HepG2 (cell line): ENCODE data around the gene SAMM50. TPM values are rescaled to one million over a fixed set of nuclear protein-coding genes. Genes with fewer than 3 reads are reported as not detected.
A peak's percentile ranks its signal among the peaks of the same experiment; 100 is the strongest.

Experiments
- ATAC-seq: fragments of 200-7000 bp; cut with Tn5 transposase; 3 replicates; pipeline ENCODE4 v1.9.1; 2020; ENCODE audit warnings: mild to moderate bottlenecking, moderate library complexity
- BruUV-seq: library from RNA; stranded (reverse); fragments of 400-500 nt; replicated peaks from 2 replicates; lab custom pipeline; 2021; lab: Mats Ljungman, UMichigan
- CTCF ChIA-PET: fragments of 300-600 bp; formaldehyde crosslinking; extraction: SDS; loops from one replicate; lab custom pipeline; 2021; ENCODE audit warnings: low total read pairs, inconsistent platforms, low intra/inter-chr PET ratio; lab: Yijun Ruan, JAX
- POLR2A ChIA-PET: fragments of 350-600 bp; sonication (Branson Sonifier 250); formaldehyde crosslinking; loops from one replicate; lab custom pipeline; 2020; ENCODE audit warnings: antibody characterized with exemption, inconsistent platforms; lab: Yijun Ruan, JAX
- DNase-seq: peaks from one replicate; pipeline ENCODE4 v3.0.0-alpha.2; 2015; ENCODE audit warnings: low spot score
- FAIRE-seq: peaks from 3 replicates; lab custom pipeline; 2011; peaks lifted over from hg19 to GRCh38; lab: Jason Lieb, UNC
- H2AFZ ChIP-seq: one replicate; pipeline ENCODE4 v1.6.1; 2011; ENCODE audit warnings: low read length, inconsistent platforms
- H3K27ac ChIP-seq: fragments of 300-600 bp; 3 replicates; pipeline ENCODE4 v1.8.0; 2011; ENCODE audit warnings: mixed run types, mild to moderate bottlenecking, mixed read lengths, low read length, inconsistent platforms; ENCODE audit not compliant: insufficient read depth; ENCODE audit errors: extremely low read length
- H3K27me3 ChIP-seq, 2 experiments: fragments of 200-600 bp in 1 of 2; 2 replicates in 1 of 2; 3 replicates in 1 of 2; pipeline versions ENCODE4 v1.6.0 to v1.8.0; 2011; ENCODE audit warnings: low read length in 2 of 2, mild to moderate bottlenecking in 2 of 2, moderate library complexity in 2 of 2, inconsistent platforms in 1 of 2; ENCODE audit not compliant: insufficient read depth in 2 of 2, control insufficient read depth in 1 of 2
- H3K36me3 ChIP-seq, 2 experiments: fragments of 200-600 bp in 1 of 2; replicated peaks in 1 of 2; 2 replicates in 1 of 2; 3 replicates in 1 of 2; pipeline versions ENCODE4 v1.5.1 to v1.8.0; 2011; ENCODE audit warnings: low read length in 2 of 2, inconsistent platforms in 1 of 2; ENCODE audit not compliant: insufficient read depth in 2 of 2, control insufficient read depth in 1 of 2
- H3K4me1 ChIP-seq: 2 replicates; pipeline ENCODE4 v1.5.1; 2012; ENCODE audit warnings: low read length, inconsistent platforms; ENCODE audit not compliant: insufficient read depth
- H3K4me2 ChIP-seq: 2 replicates; pipeline ENCODE4 v1.6.0; 2011; ENCODE audit warnings: low read depth, low read length, inconsistent platforms
- H3K4me3 ChIP-seq, 3 experiments: fragments of 200-600 bp in 1 of 3; sonication (generic), shearing (Covaris generic) in 1 of 3; replicated peaks in 1 of 3; 2 replicates each; pipeline ENCODE4 v1.5.1; 2011 to 2016; ENCODE audit warnings: low read length in 3 of 3, inconsistent platforms in 2 of 3, low read depth in 2 of 3, mild to moderate bottlenecking in 2 of 3, control low read depth in 1 of 3, mixed read lengths in 1 of 3; ENCODE audit not compliant: insufficient read depth in 1 of 3
- H3K79me2 ChIP-seq: one replicate; pipeline ENCODE4 v1.6.1; 2011; ENCODE audit warnings: low read length, inconsistent platforms; ENCODE audit not compliant: insufficient read depth
- H3K9ac ChIP-seq: 2 replicates; pipeline ENCODE4 v1.6.0; 2011; ENCODE audit warnings: mild to moderate bottlenecking, low read depth, low read length, inconsistent platforms; ENCODE audit not compliant: insufficient read depth
- H3K9me3 ChIP-seq: 2 replicates; pipeline ENCODE4 v1.5.1; 2012; ENCODE audit warnings: mild to moderate bottlenecking, low read length
- H4K20me1 ChIP-seq: 2 replicates; pipeline ENCODE4 v1.6.0; 2011; ENCODE audit warnings: inconsistent platforms, mild to moderate bottlenecking, low read length, moderate library complexity; ENCODE audit not compliant: insufficient read depth
- AKAP8 ChIP-seq: sonication (generic); formaldehyde crosslinking; IDR thresholded peaks from 2 replicates; pipeline ENCODE4 v1.5.1; 2020; ENCODE audit warnings: mild to moderate bottlenecking, missing genetic modification reagents
- KLF16 ChIP-seq, 2 experiments: sonication (generic) in 1 of 2; formaldehyde crosslinking in 1 of 2; IDR thresholded peaks; 2 replicates each; pipeline versions ENCODE4 v1.6.1 to v1.8.0; 2016 to 2023; ENCODE audit warnings: missing genetic modification reagents in 2 of 2, missing compliant biosample characterization in 1 of 2
- LCORL ChIP-seq, 2 experiments: fragments of 450-650 bp in 1 of 2; sonication (generic) in 1 of 2; formaldehyde crosslinking in 1 of 2; IDR thresholded peaks; 2 replicates each; pipeline versions ENCODE4 v1.5.0 to v1.6.1; 2017 to 2020; ENCODE audit warnings: antibody characterized with exemption in 1 of 2, missing genetic modification reagents in 1 of 2
- MEIS2 ChIP-seq: sonication (generic); formaldehyde crosslinking; IDR thresholded peaks from 2 replicates; pipeline ENCODE4 v1.9.0; 2021; ENCODE audit warnings: mild to moderate bottlenecking, missing genetic modification reagents
- MTERF4 ChIP-seq: sonication (generic); formaldehyde crosslinking; IDR thresholded peaks from 2 replicates; pipeline ENCODE4 v1.8.0; 2023; ENCODE audit warnings: mild to moderate bottlenecking, missing genetic modification reagents
- REPIN1 ChIP-seq: sonication (generic); formaldehyde crosslinking; IDR thresholded peaks from 2 replicates; pipeline ENCODE4 v1.8.0; 2022; ENCODE audit warnings: missing genetic modification reagents, low read depth, mild to moderate bottlenecking, borderline replicate concordance
- REXO4 ChIP-seq: sonication (generic); formaldehyde crosslinking; IDR thresholded peaks from 2 replicates; pipeline ENCODE4 v1.8.0; 2022; ENCODE audit warnings: missing genetic modification reagents, mild to moderate bottlenecking, borderline replicate concordance
- SALL2 ChIP-seq: sonication (generic); formaldehyde crosslinking; IDR thresholded peaks from 2 replicates; pipeline ENCODE4 v1.8.1; 2023; ENCODE audit warnings: mild to moderate bottlenecking, missing genetic modification reagents, inconsistent platforms
- TARDBP ChIP-seq: sonication (generic); formaldehyde crosslinking; IDR thresholded peaks from 2 replicates; pipeline ENCODE4 v1.8.0; 2022; ENCODE audit warnings: mild to moderate bottlenecking, missing genetic modification reagents
- TFDP2 ChIP-seq: sonication (generic); formaldehyde crosslinking; IDR thresholded peaks from 2 replicates; pipeline ENCODE4 v1.4.0; 2020; ENCODE audit warnings: missing genetic modification reagents
- TIGD3 ChIP-seq: sonication (generic); formaldehyde crosslinking; IDR thresholded peaks from 2 replicates; pipeline ENCODE4 v1.5.1; 2020; ENCODE audit warnings: mild to moderate bottlenecking, missing genetic modification reagents, borderline replicate concordance
- ZFX ChIP-seq: sonication (generic); formaldehyde crosslinking; IDR thresholded peaks from 2 replicates; pipeline ENCODE4 v1.4.0; 2020; ENCODE audit warnings: mild to moderate bottlenecking, low read depth, missing genetic modification reagents, moderate library complexity
- ZNF143 ChIP-seq: sonication (generic); formaldehyde crosslinking; IDR thresholded peaks from 2 replicates; pipeline ENCODE4 v1.4.0; 2020; ENCODE audit warnings: missing genetic modification reagents
- ZNF276 ChIP-seq: sonication (generic); formaldehyde crosslinking; IDR thresholded peaks from 2 replicates; pipeline ENCODE4 v1.4.0; 2020; ENCODE audit warnings: mild to moderate bottlenecking, low read depth, missing genetic modification reagents
- ZNF543 ChIP-seq: sonication (generic); formaldehyde crosslinking; IDR thresholded peaks from 2 replicates; pipeline ENCODE4 v1.4.0; 2020; ENCODE audit warnings: mild to moderate bottlenecking, missing genetic modification reagents
- ZNF883 ChIP-seq: sonication (generic); formaldehyde crosslinking; IDR thresholded peaks from 2 replicates; pipeline ENCODE4 v1.5.1; 2020; ENCODE audit warnings: mild to moderate bottlenecking, missing genetic modification reagents; ENCODE audit errors: not compliant biosample characterization
- ZSCAN30 ChIP-seq: sonication (generic); formaldehyde crosslinking; IDR thresholded peaks from 2 replicates; pipeline ENCODE4 v1.5.0; 2020; ENCODE audit warnings: mild to moderate bottlenecking, missing genetic modification reagents
- WGBS: methylation state at CpG from one replicate; pipeline ENCODE4 v1.1.6; 2017; ENCODE audit warnings: low lambda C conversion rate; 5-methylcytosine and 5-hydroxymethylcytosine counted together
- in situ Hi-C: cut with HindIII; loops from 2 replicates; pipeline ENCODE4 v1.10.0; 2017; ENCODE audit warnings: low pct_unique_long_range_greater_than_20kb; ENCODE audit not compliant: extremely low pct_ligation_motif_present
- intact Hi-C: fragments of 100-400 bp; cut with micrococcal nuclease; formaldehyde crosslinking; loops from one replicate; pipeline ENCODE4 v1.10.0; 2022; ENCODE audit not compliant: unreplicated experiment
- polyA plus RNA-seq, 8 experiments: library from polyadenylated mRNA; depleted of rRNA in 3 of 8; stranded (reverse) in 7 of 8; unstranded in 1 of 8; fragments of >200 nt; fragmentation: Illumina TruSeq in 4 of 8; extraction: Trizol in 4 of 8; gene quantifications; 2 replicates each; pipeline versions ENCODE4 v1.2.1 to v1.2.3, GENCODE V29; 2011 to 2016; ENCODE audit warnings: low read depth in 4 of 8, missing spikeins in 1 of 8, mixed read lengths in 1 of 8; ENCODE audit not compliant: insufficient read depth in 1 of 8
- total RNA-seq, 5 experiments: library from RNA; depleted of rRNA; stranded (reverse); fragments of >200 nt; fragmentation: Illumina TruSeq; extraction: Trizol; gene quantifications; 2 replicates each; pipeline ENCODE4 v1.2.3, GENCODE V29; 2016; ENCODE audit warnings: low read depth in 1 of 5

The SAMM50 gene
- total and polyA plus RNA-seq, 2 of the 13 experiments (the other 11 are each of a cell fraction or from before 2014, with no cell fraction given), result 34.7 to 63.4 TPM

GRCh38 chr22:43923631-43924464 is 31.4 kb upstream of the SAMM50 start, which contains the start of gene PNPLA3:
PNPLA3 (plus strand) TSS chr22:43923805; CDS start chr22:43923912, 107 bp downstream.
- 4% methylated on average over 5 of the region's 100 CpGs for WGBS
- peak within 1 kb of the TSS; percentile 95 for H3K4me2 ChIP-seq
- no peak within 1 kb of the TSS for H2AFZ ChIP-seq
- CTCF ChIA-PET, result no interaction called here
- H3K4me3 ChIP-seq, result peak within 1 kb of the TSS; percentile 85 to 88 (median 87)
- H3K27ac ChIP-seq, result peak within 1 kb of the TSS; percentile 97
- FAIRE-seq, result no peak
- peak; percentile 67 for ATAC-seq
- H3K79me2 ChIP-seq, result peaks cover 9% of the 10 kb centered on the region
- intact Hi-C loops, result loop anchor here (1.0 kb wide), 1 partner anchor 41 kb away; no protein-coding TSS in a partner anchor
- peak within 1 kb of the TSS; percentile 93 for H3K9ac ChIP-seq
- H4K20me1 ChIP-seq, result peaks cover 12% of the 10 kb centered on the region
- DNase-seq, result peak; percentile 77
- no peaks in the 10 kb centered on the region; a peak in 2 of 5 replicates for H3K27me3 ChIP-seq
- H3K36me3 ChIP-seq, result peaks cover 1 to 5% of the 10 kb centered on the region in 2 experiments; a peak in 4 of 5 replicates
- no peaks in the 10 kb centered on the region for H3K9me3 ChIP-seq
- no TSS peak for BruUV-seq
- H3K4me1 ChIP-seq, result peaks cover 66% of the 10 kb centered on the region
- in situ Hi-C loops, result no loop called here
- POLR2A ChIA-PET, result interaction anchor here (1.0 to 3.6 kb wide), 3 partner anchors 9 to 31 kb away, joined by 3 to 21 read pairs (median 6); partner anchors contain the start of gene SAMM50
- TF ChIP-seq ZNF883 (CRISPR knock-in tag), result peak; percentile 89
- TF ChIP-seq MEIS2 (CRISPR knock-in tag), result no peak
- TF ChIP-seq REXO4 (CRISPR knock-in tag), result no peak
- TF ChIP-seq ZNF543, result peak; percentile 45; the same call in 1 of the 2 replicates
- peak; percentile 76 for TF ChIP-seq ZFX (CRISPR knock-in tag)
- TF ChIP-seq AKAP8 (CRISPR knock-in tag), result no peak
- TF ChIP-seq TARDBP, result peak; percentile 24; the same call in 1 of the 2 replicates
- TF ChIP-seq ZNF143 (CRISPR knock-in tag), result no peak
- no peak; the same call in 1 of the 2 replicates for TF ChIP-seq TFDP2 (CRISPR knock-in tag)
- peak in 1 of 2 experiments; percentile 25; a peak in 2 of 4 replicates for TF ChIP-seq KLF16 (CRISPR knock-in tag; IDR thresholded peaks at IDR 0.05)
- no peak for TF ChIP-seq ZSCAN30 (CRISPR knock-in tag)
- TF ChIP-seq ZNF276 (CRISPR knock-in tag), result no peak
- no peak for TF ChIP-seq LCORL (IDR thresholded peaks at IDR 0.05)
- TF ChIP-seq LCORL (CRISPR knock-in tag; IDR thresholded peaks at IDR 0.05), result 0 out of 2 replicates have a peak, but pooled peaks have one; percentile 46
- peak; percentile 67; the same call in 1 of the 2 replicates for TF ChIP-seq REPIN1 (CRISPR knock-in tag)
- no peak for TF ChIP-seq TIGD3 (CRISPR knock-in tag)
- TF ChIP-seq MTERF4 (CRISPR knock-in tag), result peak; percentile 79; the same call in 1 of the 2 replicates
- TF ChIP-seq SALL2 (CRISPR knock-in tag), result peak; percentile 69
